Caco-2 (cell line): ENCODE results near the gene AGPAT3. TPM values are rescaled to one million over a fixed set of nuclear protein-coding genes. Genes with fewer than 3 reads are reported as not detected.

ENCODE experiments used
- BruUV-seq: library from RNA; stranded (reverse); fragments of 400-500 nt; replicated peaks from 2 replicates; lab custom pipeline; 2021; lab: Mats Ljungman, UMichigan
- CTCF ChIA-PET: fragments of 300-600 bp; sonication (Branson Sonifier 250); formaldehyde crosslinking; loops from one replicate; lab custom pipeline; 2022; ENCODE audit warnings: antibody characterized with exemption; lab: Charles Lee
- POLR2A ChIA-PET: fragments of 300-600 bp; sonication (Branson Sonifier 250); formaldehyde crosslinking; loops from one replicate; lab custom pipeline; 2022; ENCODE audit warnings: antibody characterized with exemption; lab: Charles Lee
- DNase-seq, 2 experiments: peaks; one replicate each; pipeline versions ENCODE4 v3.0.0 to v3.0.0-alpha.2; 2020 to 2022
- H3K27me3 ChIP-seq: replicated peaks from 2 replicates; pipeline ENCODE4 v1.6.0; 2011; ENCODE audit warnings: low read length; ENCODE audit not compliant: control insufficient read depth, insufficient read depth
- H3K36me3 ChIP-seq: 2 replicates; pipeline ENCODE4 v1.5.1; 2011; ENCODE audit warnings: low read length; ENCODE audit not compliant: control insufficient read depth, insufficient read depth
- H3K4me1 ChIP-seq: fragments of 250-450 bp; sonication (Bioruptor Pico); 2 replicates; pipeline ENCODE4 v1.5.1; 2020; ENCODE audit warnings: mild to moderate bottlenecking
- H3K4me3 ChIP-seq: 2 replicates; pipeline ENCODE4 v1.5.1; 2011; ENCODE audit warnings: low read depth, mild to moderate bottlenecking, control low read depth, low read length
- H3K9me3 ChIP-seq: fragments of 250-450 bp; sonication (Bioruptor Pico); 2 replicates; pipeline ENCODE4 v1.5.1; 2020; ENCODE audit warnings: mild to moderate bottlenecking, moderate library complexity
- H3K27ac Mint-ChIP-seq: one replicate; pipeline ENCODE4 v1.8.0; 2022; ENCODE audit warnings: mixed read lengths; ENCODE audit not compliant: unreplicated experiment
- H3K27me3 Mint-ChIP-seq: one replicate; pipeline ENCODE4 v1.8.0; 2022; ENCODE audit warnings: mixed read lengths; ENCODE audit not compliant: insufficient read depth, unreplicated experiment
- H3K36me3 Mint-ChIP-seq: one replicate; pipeline ENCODE4 v1.8.0; 2022; ENCODE audit warnings: mild to moderate bottlenecking, mixed read lengths; ENCODE audit not compliant: insufficient read depth, unreplicated experiment
- H3K4me1 Mint-ChIP-seq: one replicate; pipeline ENCODE4 v1.8.0; 2022; ENCODE audit warnings: low read depth, mixed read lengths; ENCODE audit not compliant: unreplicated experiment
- H3K4me3 Mint-ChIP-seq: one replicate; pipeline ENCODE4 v1.8.0; 2022; ENCODE audit warnings: mild to moderate bottlenecking, moderate library complexity, mixed read lengths; ENCODE audit not compliant: unreplicated experiment
- H3K9me3 Mint-ChIP-seq: one replicate; pipeline ENCODE4 v1.8.0; 2022; ENCODE audit warnings: mixed read lengths; ENCODE audit not compliant: unreplicated experiment
- intact Hi-C: fragments of 100-400 bp; cut with micrococcal nuclease; formaldehyde crosslinking; loops from one replicate; pipeline ENCODE4 v1.10.0; 2022; ENCODE audit not compliant: unreplicated experiment
- total RNA-seq: library from RNA; stranded (reverse); gene quantifications from 2 replicates; pipeline ENCODE4 v1.2.3, GENCODE V29; 2022
- TF ChIP-seq, protein P1 (sequence below), 2 experiments: fragments of 200-600 bp in 1 of 2; IDR thresholded peaks; 1 replicate in 1 of 2; 2 replicates in 1 of 2; pipeline versions ENCODE4 v1.5.1 to v1.8.0; 2011 to 2022; ENCODE audit warnings: antibody characterized with exemption in 1 of 2, control low read depth in 1 of 2, inconsistent platforms in 1 of 2, low read depth in 1 of 2, low read length in 1 of 2, mild to moderate bottlenecking in 1 of 2, moderate library complexity in 1 of 2; ENCODE audit not compliant: insufficient read depth in 1 of 2, severe bottlenecking in 1 of 2, unreplicated experiment in 1 of 2

The AGPAT3 gene
- total RNA-seq, 1 experiment from 2014 or later, result 61.8 TPM

DNA sequence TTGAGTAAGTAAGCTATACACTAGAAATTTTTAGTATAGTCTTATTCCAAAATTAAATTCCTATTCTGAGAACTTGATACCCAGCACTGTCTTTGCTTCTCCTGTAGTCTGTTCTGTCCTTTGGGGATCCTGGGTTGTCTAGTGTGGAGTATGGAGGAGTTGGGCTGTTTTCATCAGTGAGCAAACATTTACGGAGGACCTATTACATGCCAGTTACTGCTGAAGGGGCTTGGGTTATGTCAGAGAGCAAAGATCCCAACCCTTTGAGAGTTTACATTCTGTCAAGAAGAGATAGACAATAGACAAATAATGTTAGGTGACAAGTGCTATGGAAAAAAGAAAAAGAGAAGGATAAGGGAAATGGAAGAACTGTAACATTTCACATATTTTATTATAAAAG, 156.0 kb downstream of the AGPAT3 start:
- H3K27ac Mint-ChIP-seq, result no peak overlapping the region
- peaks cover 17% of the 10 kb centered on the region for H3K4me1 Mint-ChIP-seq
- BruUV-seq, result no TSS peak

DNA sequence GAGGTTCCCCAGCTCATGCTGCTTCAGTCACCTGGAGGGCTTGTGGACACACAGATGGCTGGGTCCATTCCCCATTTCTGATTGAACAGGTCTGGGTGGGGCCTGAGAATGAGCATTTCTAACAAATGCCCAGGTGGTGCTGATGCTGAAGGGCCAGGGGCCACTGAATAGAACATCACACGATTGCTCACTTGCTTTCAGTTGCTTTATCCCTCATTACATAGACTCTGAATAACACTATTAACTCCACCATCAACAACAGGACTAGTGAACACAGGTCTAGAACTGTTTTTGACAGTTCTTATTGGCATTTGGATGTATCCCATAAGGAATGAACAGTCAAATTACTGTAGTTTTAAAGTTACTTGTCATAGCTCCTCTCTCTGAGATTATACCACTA, 159.2 kb downstream of the AGPAT3 start:
- Mint-ChIP-seq H3K4me1 (peaks cover 17% of the 10 kb centered on the region), H3K27me3 (no peaks in the 10 kb centered on the region), H3K9me3 (no peaks in the 10 kb centered on the region), H3K27ac (no peak overlapping the region), H3K4me3 (no peak overlapping the region), H3K36me3 (peaks cover 12% of the 10 kb centered on the region)
- POLR2A ChIA-PET, result no interaction called here
- TF ChIP-seq, protein P1, sequence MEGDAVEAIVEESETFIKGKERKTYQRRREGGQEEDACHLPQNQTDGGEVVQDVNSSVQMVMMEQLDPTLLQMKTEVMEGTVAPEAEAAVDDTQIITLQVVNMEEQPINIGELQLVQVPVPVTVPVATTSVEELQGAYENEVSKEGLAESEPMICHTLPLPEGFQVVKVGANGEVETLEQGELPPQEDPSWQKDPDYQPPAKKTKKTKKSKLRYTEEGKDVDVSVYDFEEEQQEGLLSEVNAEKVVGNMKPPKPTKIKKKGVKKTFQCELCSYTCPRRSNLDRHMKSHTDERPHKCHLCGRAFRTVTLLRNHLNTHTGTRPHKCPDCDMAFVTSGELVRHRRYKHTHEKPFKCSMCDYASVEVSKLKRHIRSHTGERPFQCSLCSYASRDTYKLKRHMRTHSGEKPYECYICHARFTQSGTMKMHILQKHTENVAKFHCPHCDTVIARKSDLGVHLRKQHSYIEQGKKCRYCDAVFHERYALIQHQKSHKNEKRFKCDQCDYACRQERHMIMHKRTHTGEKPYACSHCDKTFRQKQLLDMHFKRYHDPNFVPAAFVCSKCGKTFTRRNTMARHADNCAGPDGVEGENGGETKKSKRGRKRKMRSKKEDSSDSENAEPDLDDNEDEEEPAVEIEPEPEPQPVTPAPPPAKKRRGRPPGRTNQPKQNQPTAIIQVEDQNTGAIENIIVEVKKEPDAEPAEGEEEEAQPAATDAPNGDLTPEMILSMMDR (IDR thresholded peaks at IDR 0.05; ENCODE audit: insufficient read depth in 1 of 2, low read depth in 1 of 2, low read length in 1 of 2, severe bottlenecking in 1 of 2, unreplicated experiment in 1 of 2), result no peak
- Histone ChIP-seq H3K27me3 (no peaks in the 10 kb centered on the region), H3K4me1 (peaks cover 4% of the 10 kb centered on the region; the same call in 1 of the 2 replicates), H3K4me3 (no peak overlapping the region), H3K9me3 (no peaks in the 10 kb centered on the region), H3K36me3 (no peaks in the 10 kb centered on the region)
- intact Hi-C loops, result no loop called here
- BruUV-seq, result no TSS peak
- CTCF ChIA-PET, result interaction anchor here (0.6 kb wide), 1 partner anchor 158 kb away, joined by 5 read pairs; no protein-coding TSS in a partner anchor
- DNase-seq, result no peak

More for the DNA sequence above, 156.0 kb downstream of the AGPAT3 start:
- Mint-ChIP-seq H3K27me3 (no peaks in the 10 kb centered on the region), H3K9me3 (no peaks in the 10 kb centered on the region), H3K36me3 (peaks cover 6% of the 10 kb centered on the region), H3K4me3 (no peak overlapping the region)
- Histone ChIP-seq H3K4me3 (no peak overlapping the region), H3K9me3 (no peaks in the 10 kb centered on the region), H3K4me1 (peaks cover 4% of the 10 kb centered on the region; the same call in 1 of the 2 replicates), H3K36me3 (no peaks in the 10 kb centered on the region), H3K27me3 (no peaks in the 10 kb centered on the region)
- intact Hi-C loops, result no loop called here
- ChIA-PET CTCF (no interaction called here), POLR2A (interaction anchor here (0.6 kb wide), 1 partner anchor 1625 kb away, joined by 4 read pairs; no protein-coding TSS in a partner anchor)
- DNase-seq, result no peak
- TF ChIP-seq, protein P1 (IDR thresholded peaks at IDR 0.05; ENCODE audit: insufficient read depth in 1 of 2, low read depth in 1 of 2, low read length in 1 of 2, severe bottlenecking in 1 of 2, unreplicated experiment in 1 of 2), result no peak

DNA sequence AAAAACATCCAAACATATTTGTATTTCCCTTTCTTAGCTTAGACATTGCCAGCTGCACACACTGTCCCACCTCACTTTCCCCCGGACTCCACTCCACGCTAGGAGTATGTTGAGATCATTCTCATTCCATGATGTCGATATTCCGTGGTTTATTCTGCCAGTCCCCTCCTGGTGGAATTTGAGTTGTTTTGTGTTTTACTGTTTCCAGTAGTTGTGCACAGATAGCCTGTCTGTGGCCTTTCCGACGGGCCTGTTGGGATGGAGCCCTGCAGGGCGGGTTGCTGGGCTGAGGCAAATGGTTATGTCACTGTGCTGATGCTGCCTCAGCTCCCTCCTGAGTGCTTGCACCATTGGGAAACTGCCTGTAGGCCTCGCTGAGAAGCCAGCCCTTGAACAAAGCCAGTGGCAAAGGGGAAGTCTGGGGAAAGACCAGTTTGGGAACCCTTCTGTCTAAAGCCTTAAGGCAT, 159.9 kb downstream of the AGPAT3 start:
- ChIA-PET CTCF (interaction anchor here (0.6 kb wide), 1 partner anchor 159 kb away, joined by 5 read pairs; no protein-coding TSS in a partner anchor), POLR2A (no interaction called here)
- TF ChIP-seq, protein P1 (IDR thresholded peaks at IDR 0.05; ENCODE audit: insufficient read depth in 1 of 2, low read depth in 1 of 2, low read length in 1 of 2, severe bottlenecking in 1 of 2, unreplicated experiment in 1 of 2), result no peak
- H3K27ac Mint-ChIP-seq, result no peak overlapping the region
- peaks cover 15% of the 10 kb centered on the region for H3K36me3 Mint-ChIP-seq
- Histone ChIP-seq H3K27me3 (no peaks in the 10 kb centered on the region), H3K4me1 (peaks cover 4% of the 10 kb centered on the region; the same call in 1 of the 2 replicates), H3K4me3 (no peak overlapping the region), H3K36me3 (no peaks in the 10 kb centered on the region), H3K9me3 (no peaks in the 10 kb centered on the region)
- BruUV-seq, result no TSS peak
- H3K27me3 Mint-ChIP-seq, result no peaks in the 10 kb centered on the region
- no peaks in the 10 kb centered on the region for H3K9me3 Mint-ChIP-seq
- no peak overlapping the region for H3K4me3 Mint-ChIP-seq
- peaks cover 19% of the 10 kb centered on the region for H3K4me1 Mint-ChIP-seq
- DNase-seq, result no peak
- intact Hi-C loops, result no loop called here
